Skeletal muscle tissue (tissue), 4 donors: Measurements from ENCODE around the gene SPATA13. TPM values are rescaled to one million over a fixed set of nuclear protein-coding genes. Genes with fewer than 3 reads are reported as not detected.
"Not testable (repeated sequence)": the region's sequence is repeated elsewhere in the genome, so short reads cannot be mapped to it uniquely, and the experiment has no call there.

ENCODE experiments used
- H3K27ac ChIP-seq: one replicate; pipeline ENCODE4 v1.7.0; 2013; ENCODE audit warnings: mild to moderate bottlenecking, low read depth, low read length, inconsistent platforms
- H3K27me3 ChIP-seq, 3 donors: one replicate each; pipeline ENCODE4 v1.7.0; 2013; ENCODE audit warnings: low read length in 3 of 3; ENCODE audit not compliant: control insufficient read depth in 3 of 3, insufficient read depth in 3 of 3
- H3K36me3 ChIP-seq, 3 donors: one replicate each; pipeline ENCODE4 v1.7.0; 2013; ENCODE audit warnings: low read length in 3 of 3; ENCODE audit not compliant: control insufficient read depth in 3 of 3, insufficient read depth in 3 of 3
- H3K4me1 ChIP-seq, 3 donors: one replicate each; pipeline ENCODE4 v1.7.0; 2013; ENCODE audit warnings: low read length in 3 of 3, mild to moderate bottlenecking in 3 of 3; ENCODE audit not compliant: control insufficient read depth in 3 of 3, insufficient read depth in 3 of 3
- H3K4me3 ChIP-seq, 3 donors: one replicate each; pipeline ENCODE4 v1.7.0; 2013; ENCODE audit warnings: low read length in 3 of 3
- H3K9ac ChIP-seq, 3 donors: one replicate each; pipeline ENCODE4 v1.7.0; 2013; ENCODE audit warnings: low read length in 3 of 3, mild to moderate bottlenecking in 3 of 3, moderate library complexity in 2 of 3, low read depth in 1 of 3
- H3K9me3 ChIP-seq, 3 donors: one replicate each; pipeline ENCODE4 v1.7.0; 2013; ENCODE audit warnings: low read length in 3 of 3; ENCODE audit not compliant: control insufficient read depth in 3 of 3
- total RNA-seq: library from RNA; depleted of rRNA; stranded (reverse); fragments of >200 nt; gene quantifications from one replicate; pipeline ENCODE4 v1.2.3, GENCODE V29; 2014
- donor health status: Osteomylitis.

Gene SPATA13
- 3.7 TPM for total RNA-seq

DNA sequence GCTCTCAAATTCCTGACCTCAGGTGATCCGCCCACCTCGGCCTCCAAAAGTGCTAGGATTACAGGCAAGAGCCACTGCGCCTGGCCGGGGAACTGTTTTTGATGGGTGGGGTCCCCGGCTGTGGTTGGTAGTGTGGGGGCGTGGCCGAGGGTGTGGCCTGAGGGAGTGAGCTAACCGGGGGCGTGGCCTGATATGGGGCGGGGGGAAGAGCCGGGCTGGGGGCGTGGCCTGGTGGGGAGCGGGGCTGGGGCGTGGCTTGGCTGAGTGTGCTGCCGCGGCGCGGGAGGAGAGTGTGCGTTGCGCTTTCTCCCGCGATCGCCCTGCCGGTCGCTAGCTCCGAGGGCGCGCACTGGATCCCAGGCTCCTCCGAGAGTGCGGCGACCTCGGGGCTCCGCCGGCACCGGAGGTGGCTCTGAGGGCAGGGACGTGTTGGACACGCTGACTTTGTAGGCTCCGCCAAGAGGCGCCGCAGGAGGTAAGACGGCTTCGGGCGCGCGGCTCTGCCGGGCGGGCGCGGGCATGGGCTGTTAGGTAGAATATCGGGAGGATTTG, at the start of gene SPATA13:
Gene SPATA13 (plus strand): TSS at position 263 of the 552 bp plus-strand sequence. CDS start 62,210 bp downstream, outside the sequence.
- Histone ChIP-seq H3K9me3 (no peaks in the 10 kb centered on the region), H3K4me1 (peaks cover 9 to 19% (median 10%) of the 10 kb centered on the region in 3 donors), H3K36me3 (no peaks in the 10 kb centered on the region), H3K27me3 (peaks cover 5 to 22% (median 14%) of the 10 kb centered on the region in 3 donors), H3K4me3 (peak within 1 kb of the TSS; percentile 71 to 78 (median 75)), H3K9ac (peak within 1 kb of the TSS; percentile 64 to 69 (median 66)), H3K27ac (no peak within 1 kb of the TSS)

DNA sequence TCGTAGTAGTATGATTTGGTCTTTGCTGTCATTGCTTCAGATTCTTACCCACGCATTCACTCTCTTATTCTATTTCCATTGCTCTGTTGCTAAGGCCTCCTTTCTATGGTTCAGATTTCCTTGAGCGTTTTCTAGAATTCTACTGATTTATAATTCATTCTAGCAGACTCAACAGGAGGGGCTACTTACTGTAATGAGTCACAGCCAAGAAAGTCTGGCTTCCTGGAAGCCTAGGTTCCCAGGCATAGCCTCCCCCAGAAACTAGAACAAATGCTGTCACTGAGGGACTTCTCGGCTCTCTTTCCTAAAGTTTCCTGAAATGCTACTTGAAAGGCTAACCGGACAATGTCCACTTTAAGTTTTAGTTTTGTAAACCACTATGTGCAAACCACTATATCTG, 47.7 kb upstream of the SPATA13 start:
- Histone ChIP-seq H3K4me1 (no peaks in the 10 kb centered on the region), H3K4me3 (no peak overlapping the region), H3K27me3 (no peaks in the 10 kb centered on the region), H3K9me3 (no peaks in the 10 kb centered on the region), H3K36me3 (no peaks in the 10 kb centered on the region), H3K27ac (no peak overlapping the region), H3K9ac (no peak overlapping the region)

DNA sequence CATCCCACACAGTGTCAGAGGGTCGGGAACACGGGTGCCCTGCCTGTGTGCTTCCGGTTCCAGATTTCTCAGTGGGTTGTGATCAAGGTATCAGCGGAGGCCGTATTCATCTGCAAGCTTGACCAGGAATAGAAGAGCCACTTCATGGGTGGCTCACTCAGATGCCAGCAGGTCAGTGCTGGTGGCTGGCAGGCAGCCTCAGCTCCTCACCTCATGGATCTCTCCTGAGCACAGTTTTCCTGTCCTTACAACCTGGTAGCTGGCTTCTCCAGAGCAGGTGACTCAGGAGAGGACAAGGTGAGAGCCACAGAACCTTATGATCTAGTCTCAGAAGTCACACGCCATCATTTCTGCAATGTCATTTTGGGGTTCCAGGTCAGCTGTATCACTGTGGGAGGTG, 44.8 kb upstream of the SPATA13 start:
- peaks cover 0 to 3% (median 2%) of the 10 kb centered on the region in 3 donors for H3K4me1 ChIP-seq
- no peaks in the 10 kb centered on the region for H3K27me3 ChIP-seq
- no peak overlapping the region for H3K9ac ChIP-seq
- no peaks in the 10 kb centered on the region for H3K36me3 ChIP-seq
- H3K9me3 ChIP-seq = no peaks in the 10 kb centered on the region
- no peak overlapping the region for H3K27ac ChIP-seq
- H3K4me3 ChIP-seq = no peak overlapping the region

DNA sequence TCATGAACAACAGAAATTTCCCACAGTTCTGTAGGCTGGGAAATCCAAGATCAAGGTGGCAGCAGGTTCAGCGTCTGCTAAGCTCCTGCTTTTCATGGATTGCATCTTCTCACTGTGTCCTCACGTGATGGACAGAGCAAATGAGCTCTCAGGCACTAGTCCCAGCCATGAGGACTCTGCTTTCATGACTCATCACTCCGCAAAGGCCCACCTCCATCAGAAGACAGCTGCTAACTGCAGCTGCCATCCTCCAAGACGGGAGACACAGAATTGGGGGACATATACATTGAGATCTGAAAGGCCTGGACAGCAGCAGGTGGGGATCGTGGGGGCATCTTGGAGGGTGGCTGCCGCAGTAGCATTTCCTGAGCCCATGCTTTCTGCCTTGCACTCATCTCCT, 44.4 kb upstream of the SPATA13 start:
- Histone ChIP-seq H3K9me3 (no peaks in the 10 kb centered on the region), H3K27ac (no peak overlapping the region), H3K9ac (no peak overlapping the region), H3K4me1 (peaks cover 0 to 3% (median 2%) of the 10 kb centered on the region in 3 donors), H3K4me3 (no peak overlapping the region), H3K27me3 (no peaks in the 10 kb centered on the region), H3K36me3 (no peaks in the 10 kb centered on the region)

DNA sequence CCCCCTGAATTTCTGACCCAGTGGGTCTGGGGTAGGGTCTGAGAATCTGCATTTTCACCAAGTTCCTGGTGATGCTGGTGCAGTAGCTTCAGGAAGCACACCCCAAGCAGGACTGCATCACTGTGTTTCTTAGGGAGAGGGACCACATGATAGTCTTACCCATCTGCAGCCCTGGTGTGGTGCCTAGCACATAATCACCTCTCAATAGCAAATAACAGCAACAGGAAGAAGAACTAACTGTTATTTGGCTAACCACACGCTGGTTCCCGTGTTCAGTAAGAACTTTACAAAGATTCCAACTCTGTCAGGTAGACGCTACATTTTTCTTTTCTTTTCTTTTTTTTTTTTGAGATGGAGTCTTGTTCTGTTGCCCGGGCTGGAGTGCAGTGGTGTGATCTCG, 41.9 kb upstream of the SPATA13 start:
- Histone ChIP-seq H3K36me3 (no peaks in the 10 kb centered on the region), H3K4me3 (no peak overlapping the region), H3K4me1 (peaks cover 0 to 3% (median 2%) of the 10 kb centered on the region in 3 donors), H3K27ac (no peak overlapping the region), H3K9me3 (no peaks in the 10 kb centered on the region), H3K9ac (no peak overlapping the region), H3K27me3 (no peaks in the 10 kb centered on the region)

DNA sequence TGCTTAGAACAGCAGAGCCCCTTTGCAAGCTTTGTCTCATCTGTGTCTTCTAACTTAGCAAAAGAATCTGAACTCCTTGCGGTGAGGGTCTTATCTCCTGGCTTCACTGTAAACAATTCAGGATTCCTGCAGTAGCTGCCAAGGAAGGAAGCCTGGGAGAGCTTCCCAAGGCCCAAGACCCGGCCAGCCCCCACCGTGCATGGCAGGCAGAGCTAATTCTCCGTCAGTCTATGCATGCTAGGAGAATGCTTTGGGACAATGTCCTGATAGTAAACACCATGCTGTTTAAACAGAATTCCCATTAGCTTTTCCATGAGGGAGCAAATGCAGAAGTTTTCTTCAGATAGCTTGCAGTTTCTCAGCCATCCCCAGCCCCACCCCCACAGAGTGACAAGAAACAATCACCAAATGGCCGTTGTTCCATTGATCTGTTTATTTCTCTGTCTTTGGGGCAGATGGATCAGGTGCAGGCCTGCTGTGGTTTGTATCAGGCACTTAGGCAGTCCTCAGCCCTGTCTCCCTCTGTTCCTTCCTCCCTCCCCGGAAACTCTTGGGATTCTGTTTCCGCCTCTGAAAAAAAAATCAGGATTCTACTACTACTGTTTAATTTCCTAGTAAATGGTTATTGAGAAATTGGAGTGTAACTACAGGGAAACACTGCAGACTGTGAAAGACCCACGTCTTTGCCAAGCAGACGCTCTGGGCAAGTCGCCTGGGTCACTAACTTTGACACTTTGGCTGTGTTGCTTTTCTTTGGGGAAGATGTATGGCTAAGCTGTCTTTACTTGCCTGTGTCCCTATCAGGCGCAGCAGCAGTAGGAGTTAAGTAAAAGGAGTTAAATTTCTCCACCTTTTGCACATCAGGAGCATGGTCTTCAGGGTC, 40.7 kb upstream of the SPATA13 start:
- H3K27me3 ChIP-seq = no peaks in the 10 kb centered on the region
- no peak overlapping the region for H3K9ac ChIP-seq
- H3K9me3 ChIP-seq = no peaks in the 10 kb centered on the region
- H3K27ac ChIP-seq = no peak overlapping the region
- H3K36me3 ChIP-seq = no peaks in the 10 kb centered on the region
- no peak overlapping the region for H3K4me3 ChIP-seq
- H3K4me1 ChIP-seq = peaks cover 0 to 3% (median 3%) of the 10 kb centered on the region in 3 donors

DNA sequence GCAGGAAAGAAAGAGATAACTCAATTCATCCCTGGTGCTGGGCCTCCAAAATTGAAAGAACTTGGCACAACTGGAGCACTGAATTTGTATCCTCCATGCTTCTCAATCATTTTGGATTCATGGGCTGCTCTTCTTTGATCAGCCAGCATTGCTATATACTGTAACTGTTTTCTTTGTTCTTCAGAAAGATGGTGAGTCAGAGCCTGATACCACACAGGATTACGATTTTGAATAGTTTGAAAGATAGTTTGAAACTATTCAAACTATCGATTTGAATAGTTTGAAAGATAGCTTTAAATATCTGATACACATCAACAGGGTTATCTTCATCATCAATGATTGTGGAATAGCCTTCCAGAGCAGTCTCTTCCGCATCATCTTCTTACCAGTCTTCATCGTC, 38.5 kb upstream of the SPATA13 start:
- not testable (repeated sequence) for H3K9me3 ChIP-seq, H3K27me3 ChIP-seq, H3K9ac ChIP-seq, H3K27ac ChIP-seq, H3K36me3 ChIP-seq, H3K4me1 ChIP-seq, H3K4me3 ChIP-seq

DNA sequence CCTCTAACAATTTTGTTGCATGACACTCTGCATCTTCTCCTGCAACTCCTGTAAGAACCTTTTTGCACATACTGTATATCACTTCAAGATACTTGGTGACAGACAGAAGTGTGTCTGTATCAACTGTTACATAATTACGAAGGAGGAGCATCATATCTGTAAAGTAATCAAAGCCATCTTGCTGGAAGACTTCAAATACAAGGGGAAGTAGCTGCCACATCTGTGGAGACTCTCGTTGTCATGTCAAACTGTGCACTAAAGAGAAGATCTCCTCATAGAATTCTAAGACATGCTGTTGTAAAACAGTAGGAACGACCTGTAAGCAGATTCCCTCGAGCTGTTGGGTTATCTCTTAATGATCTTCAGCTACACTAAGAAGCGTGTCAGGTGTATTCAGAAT, 38.0 kb upstream of the SPATA13 start:
- H3K27me3 ChIP-seq = no peaks in the 10 kb centered on the region
- no peak overlapping the region for H3K9ac ChIP-seq
- no peaks in the 10 kb centered on the region for H3K9me3 ChIP-seq
- H3K4me1 ChIP-seq = peaks cover 0 to 3% (median 3%) of the 10 kb centered on the region in 3 donors
- H3K4me3 ChIP-seq = no peak overlapping the region
- H3K27ac ChIP-seq = no peak overlapping the region
- H3K36me3 ChIP-seq = no peaks in the 10 kb centered on the region

DNA sequence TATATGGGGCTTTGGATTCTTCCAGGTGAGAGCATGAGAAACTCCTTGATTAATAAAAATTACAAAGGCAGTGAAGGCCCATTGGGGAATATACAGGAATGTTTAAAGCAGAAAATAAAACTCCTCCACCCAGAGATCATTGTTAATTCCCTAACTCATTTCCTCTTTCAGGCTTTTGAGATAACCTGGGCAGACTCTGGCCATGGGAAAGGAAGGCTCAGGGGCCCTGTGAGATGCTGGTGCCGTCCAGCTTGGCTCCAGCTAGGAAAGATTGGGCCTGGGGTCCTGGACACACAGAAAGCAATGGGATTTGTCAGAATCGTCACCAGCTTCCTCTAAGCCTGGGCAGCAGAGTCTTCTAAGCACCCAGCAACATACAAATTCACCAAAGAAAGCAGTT, 36.8 kb upstream of the SPATA13 start:
- Histone ChIP-seq H3K27ac (no peak overlapping the region), H3K4me1 (peaks cover 0 to 3% (median 3%) of the 10 kb centered on the region in 3 donors), H3K4me3 (no peak overlapping the region), H3K36me3 (no peaks in the 10 kb centered on the region), H3K9ac (no peak overlapping the region), H3K27me3 (no peaks in the 10 kb centered on the region), H3K9me3 (no peaks in the 10 kb centered on the region)

DNA sequence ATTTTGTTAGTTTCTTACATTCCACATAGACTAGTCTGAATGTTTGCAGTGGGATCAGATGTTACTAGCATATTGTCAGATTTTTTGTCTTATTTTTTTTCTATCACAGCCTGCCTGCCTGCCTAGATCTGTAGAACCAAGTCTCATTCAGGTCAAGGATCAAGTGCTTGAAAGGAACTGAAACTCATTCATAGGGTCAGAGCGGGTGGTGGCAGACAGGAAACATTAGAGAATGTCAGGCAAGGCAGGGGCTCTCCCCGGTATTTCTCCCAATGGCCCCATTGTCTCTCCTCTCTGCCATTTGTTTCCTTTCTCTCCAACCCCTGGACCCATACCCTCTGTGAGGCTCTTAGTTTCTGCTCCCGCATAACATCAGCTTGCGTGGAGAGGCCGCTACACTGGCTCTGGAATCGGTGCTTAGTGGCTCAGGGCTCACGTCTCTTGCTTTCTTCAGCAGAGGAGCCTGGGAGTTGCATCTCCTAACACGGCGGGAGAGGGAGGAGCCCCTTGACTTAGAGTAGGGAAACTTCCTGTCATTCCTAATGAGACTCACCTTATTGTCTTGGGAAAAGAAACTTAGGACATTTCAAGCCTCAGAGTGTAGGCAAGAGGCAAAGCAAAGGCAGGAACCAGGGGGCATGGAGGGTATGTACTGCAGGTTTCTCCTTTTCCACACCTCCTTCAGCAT, 35.6 kb upstream of the SPATA13 start:
- H3K9ac ChIP-seq = no peak overlapping the region
- no peaks in the 10 kb centered on the region for H3K9me3 ChIP-seq
- no peaks in the 10 kb centered on the region for H3K36me3 ChIP-seq
- no peak overlapping the region for H3K27ac ChIP-seq
- H3K4me1 ChIP-seq = peaks cover 0 to 2% (median 0%) of the 10 kb centered on the region in 3 donors
- no peak overlapping the region for H3K4me3 ChIP-seq
- peaks cover 0 to 5% (median 0%) of the 10 kb centered on the region in 3 donors for H3K27me3 ChIP-seq
